GM18867 (cell line): ENCODE results near the gene DIAPH3.

Experiments
- ATAC-seq: cut with Tn5 transposase; IDR thresholded peaks from one replicate; pipeline ENCODE4 v1.9.1; 2021; ENCODE audit warnings: mild to moderate bottlenecking, moderate library complexity; ENCODE audit not compliant: unreplicated experiment

The DIAPH3 gene

GRCh38 chr13:60028021-60028420, 135.7 kb downstream of the DIAPH3 start:
- no peak for ATAC-seq

GRCh38 chr13:60026286-60026685, 137.4 kb downstream of the DIAPH3 start:
- ATAC-seq: no peak

GRCh38 chr13:60020288-60020687, 143.4 kb downstream of the DIAPH3 start:
- ATAC-seq: no peak

GRCh38 chr13:60019119-60019993, 144.4 kb downstream of the DIAPH3 start:
- ATAC-seq: peak; percentile 89

GRCh38 chr13:60018536-60018935, 145.2 kb downstream of the DIAPH3 start:
- no peak for ATAC-seq

- ATAC-seq: no peak
Observed at GRCh38 chr13:60016229-60016628, 147.5 kb downstream of the DIAPH3 start.

GRCh38 chr13:60013166-60013565, 150.6 kb downstream of the DIAPH3 start:
- no peak for ATAC-seq

- no peak for ATAC-seq
Observed at GRCh38 chr13:60012488-60012887, 151.2 kb downstream of the DIAPH3 start.

GRCh38 chr13:60009300-60010253, 154.2 kb downstream of the DIAPH3 start:
- ATAC-seq: peak; percentile 61

- ATAC-seq: no peak
Observed at GRCh38 chr13:60001889-60002288, 161.8 kb downstream of the DIAPH3 start.

- ATAC-seq: no peak
Observed at GRCh38 chr13:60000976-60001375, 162.8 kb downstream of the DIAPH3 start.

GRCh38 chr13:60000081-60000480, 163.6 kb downstream of the DIAPH3 start:
- ATAC-seq: no peak

GRCh38 chr13:59997976-59998375, 165.8 kb downstream of the DIAPH3 start:
- ATAC-seq: no peak

- ATAC-seq: no peak
Observed at GRCh38 chr13:59996461-59996980, 167.2 kb downstream of the DIAPH3 start.

- no peak for ATAC-seq
Observed at GRCh38 chr13:59991395-59991794, 172.3 kb downstream of the DIAPH3 start.

GRCh38 chr13:59982631-59983382, 180.9 kb downstream of the DIAPH3 start:
- ATAC-seq: no peak

GRCh38 chr13:59979589-59979988, 184.1 kb downstream of the DIAPH3 start:
- no peak for ATAC-seq

GRCh38 chr13:59978862-59979261, 184.9 kb downstream of the DIAPH3 start:
- no peak for ATAC-seq

GRCh38 chr13:59976856-59977255, 186.9 kb downstream of the DIAPH3 start:
- no peak for ATAC-seq

- no peak for ATAC-seq
Observed at GRCh38 chr13:59975807-59976435, 187.8 kb downstream of the DIAPH3 start.
